GM21367 (cell line): Measurements from ENCODE around the gene RPL41.

Source experiments
- ATAC-seq: cut with Tn5 transposase; IDR thresholded peaks from one replicate; pipeline ENCODE4 v1.9.1; 2021; ENCODE audit not compliant: unreplicated experiment

The RPL41 gene

GRCh38 chr12:56127485-56127887, 11.1 kb downstream of the RPL41 start:
- no peak for ATAC-seq

GRCh38 chr12:56127888-56128669, 11.6 kb downstream of the RPL41 start, which contains the start of gene ESYT1:
Gene ESYT1 (plus strand): TSS chr12:56128267. CDS start chr12:56128320, 53 bp downstream.
- peak; percentile 84 for ATAC-seq

GRCh38 chr12:56128670-56129205, 12.3 kb downstream of the RPL41 start:
- peak; percentile 1 for ATAC-seq

GRCh38 chr12:56129206-56129941, 12.9 kb downstream of the RPL41 start:
- ATAC-seq: no peak

- ATAC-seq: no peak
These were observed 13.6 kb downstream of the RPL41 start for GRCh38 chr12:56129942-56130495.

GRCh38 chr12:56130876-56131275, 14.4 kb downstream of the RPL41 start:
- ATAC-seq: no peak

GRCh38 chr12:56134897-56135296, 18.5 kb downstream of the RPL41 start:
- no peak for ATAC-seq

- ATAC-seq: no peak
These were observed 21.6 kb downstream of the RPL41 start for GRCh38 chr12:56137853-56138571.

GRCh38 chr12:56141946-56142784, 25.7 kb downstream of the RPL41 start:
- ATAC-seq: no peak

GRCh38 chr12:56143217-56143616, 26.8 kb downstream of the RPL41 start:
- no peak for ATAC-seq

GRCh38 chr12:56143870-56144269, 27.4 kb downstream of the RPL41 start:
- ATAC-seq: no peak

GRCh38 chr12:56145217-56145616, 28.8 kb downstream of the RPL41 start:
- no peak for ATAC-seq

- ATAC-seq: no peak
These were observed 30.3 kb downstream of the RPL41 start for GRCh38 chr12:56146492-56147460.

- ATAC-seq: no peak
These were observed 34.1 kb downstream of the RPL41 start for GRCh38 chr12:56150563-56150962.

- no peak for ATAC-seq
These were observed 35.3 kb downstream of the RPL41 start for GRCh38 chr12:56151672-56152131.

GRCh38 chr12:56152132-56152755, 35.8 kb downstream of the RPL41 start, which contains the start of gene MYL6B:
Gene MYL6B (plus strand): TSS chr12:56152587. CDS start chr12:56153919, 1,332 bp downstream.
- ATAC-seq: peak; percentile 66

- no peak for ATAC-seq
These were observed 36.6 kb downstream of the RPL41 start for GRCh38 chr12:56152756-56153677.
